ENCODE results near the gene HCN3.

Gene HCN3

GRCh38 chr1:155256058-155256852 lies 21.0 kb upstream of the HCN3 start:
- Histone ChIP-seq H4K20me1 (ENCODE audit: insufficient read depth, low read length) (no peaks in the 10 kb centered on the region), H3K27me3 (replicated peaks; ENCODE audit: insufficient read depth, low read length) (no peaks in the 10 kb centered on the region), H3K9ac (ENCODE audit: low read length) (no peak overlapping the region), H3K9me3 (replicated peaks; ENCODE audit: insufficient read depth, low read length) (no peaks in the 10 kb centered on the region), H3F3A (ENCODE audit: insufficient read depth, low read length) (peaks cover 16% of the 10 kb centered on the region), H3K4me2 (ENCODE audit: low read depth, low read length) (peak overlapping the region; percentile 95; the same call in 1 of the 2 replicates), H3K4me1 (ENCODE audit: low read length) (peaks cover 14% of the 10 kb centered on the region), H3K27ac (ENCODE audit: low read length) (no peak overlapping the region), H2AFZ (ENCODE audit: low read length) (no peak overlapping the region), H3K36me3 (replicated peaks; ENCODE audit: insufficient read depth, low read length) (0 out of 2 replicates have a peak, but pooled peaks cover 2% of the 10 kb centered on the region), H3K9me2 (replicated peaks; ENCODE audit: insufficient read depth, low read length) (no peaks in the 10 kb centered on the region), H3K79me2 (ENCODE audit: low read length) (peaks cover 24% of the 10 kb centered on the region), H3K4me3 (ENCODE audit: low read length) (no peak overlapping the region)
- DNase-seq = no peak
- no peak for TF ChIP-seq EZH2 (optimal IDR thresholded peaks at IDR 0.05; ENCODE audit: low read depth, low read length)
- TF ChIP-seq CTCF (IDR thresholded peaks at IDR 0.05; ENCODE audit: low read length) = no peak
- TF ChIP-seq EZH2phosphoT487 (IDR thresholded peaks at IDR 0.05; ENCODE audit: low read length) = no peak

- Histone ChIP-seq H3K36me3 (replicated peaks; ENCODE audit: insufficient read depth, low read length) (0 out of 2 replicates have a peak, but pooled peaks cover 2% of the 10 kb centered on the region), H3F3A (ENCODE audit: insufficient read depth, low read length) (peaks cover 37% of the 10 kb centered on the region)
Measured at GRCh38 chr1:155260276-155260675, 17.0 kb upstream of the HCN3 start.

GRCh38 chr1:155261493-155261851 lies 15.8 kb upstream of the HCN3 start:
- peaks cover 10% of the 10 kb centered on the region; the same call in 1 of the 2 replicates for H3K36me3 ChIP-seq (replicated peaks; ENCODE audit: insufficient read depth, low read length)
- peak; percentile 45 for DNase-seq

More at GRCh38 chr1:155260276-155260675, 17.0 kb upstream of the HCN3 start:
- Histone ChIP-seq H3K27ac (ENCODE audit: low read length) (no peak overlapping the region), H3K9me3 (replicated peaks; ENCODE audit: insufficient read depth, low read length) (no peaks in the 10 kb centered on the region), H4K20me1 (ENCODE audit: insufficient read depth, low read length) (no peaks in the 10 kb centered on the region), H3K9me2 (replicated peaks; ENCODE audit: insufficient read depth, low read length) (no peaks in the 10 kb centered on the region), H3K4me1 (ENCODE audit: low read length) (peaks cover 13% of the 10 kb centered on the region; the same call in 1 of the 2 replicates), H3K4me3 (ENCODE audit: low read length) (no peak overlapping the region), H3K79me2 (ENCODE audit: low read length) (peaks cover 25% of the 10 kb centered on the region), H3K4me2 (ENCODE audit: low read depth, low read length) (no peak overlapping the region), H3K9ac (ENCODE audit: low read length) (no peak overlapping the region), H3K27me3 (replicated peaks; ENCODE audit: insufficient read depth, low read length) (no peaks in the 10 kb centered on the region), H2AFZ (ENCODE audit: low read length) (no peak overlapping the region)
- DNase-seq = no peak
- TF ChIP-seq EZH2phosphoT487 (IDR thresholded peaks at IDR 0.05; ENCODE audit: low read length) (no peak), CTCF (IDR thresholded peaks at IDR 0.05; ENCODE audit: low read length) (no peak), EZH2 (optimal IDR thresholded peaks at IDR 0.05; ENCODE audit: low read depth, low read length) (no peak)

More at GRCh38 chr1:155261493-155261851, 15.8 kb upstream of the HCN3 start:
- peaks cover 13% of the 10 kb centered on the region; the same call in 1 of the 2 replicates for H3K4me1 ChIP-seq (ENCODE audit: low read length)
- H3K4me2 ChIP-seq (ENCODE audit: low read depth, low read length) = peak overlapping the region; percentile 86
- no peaks in the 10 kb centered on the region for H3K9me3 ChIP-seq (replicated peaks; ENCODE audit: insufficient read depth, low read length)
- H4K20me1 ChIP-seq (ENCODE audit: insufficient read depth, low read length) = no peaks in the 10 kb centered on the region
- peak overlapping the region; percentile 39; the same call in 1 of the 2 replicates for H3K27ac ChIP-seq (ENCODE audit: low read length)
- no peaks in the 10 kb centered on the region for H3K27me3 ChIP-seq (replicated peaks; ENCODE audit: insufficient read depth, low read length)
- H3K4me3 ChIP-seq (ENCODE audit: low read length) = peak overlapping the region; percentile 90
- no peaks in the 10 kb centered on the region for H3K9me2 ChIP-seq (replicated peaks; ENCODE audit: insufficient read depth, low read length)
- peak overlapping the region; percentile 79 for H3K9ac ChIP-seq (ENCODE audit: low read length)
- H3F3A ChIP-seq (ENCODE audit: insufficient read depth, low read length) = peaks cover 41% of the 10 kb centered on the region
- H3K79me2 ChIP-seq (ENCODE audit: low read length) = peaks cover 25% of the 10 kb centered on the region
- peak overlapping the region; percentile 68 for H2AFZ ChIP-seq (ENCODE audit: low read length)
- TF ChIP-seq EZH2 (optimal IDR thresholded peaks at IDR 0.05; ENCODE audit: low read depth, low read length) (no peak), EZH2phosphoT487 (IDR thresholded peaks at IDR 0.05; ENCODE audit: low read length) (no peak), CTCF (IDR thresholded peaks at IDR 0.05; ENCODE audit: low read length) (no peak)

Measured in MM.1S (cell line).